ENCODE measurements around the gene CACNA1B.
"Not testable (repeated sequence)": the region's sequence is repeated elsewhere in the genome, so short reads cannot be mapped to it uniquely, and the experiment has no call there.

CACNA1B gene

GRCh38 chr9:138122201-138122600 is 244.6 kb downstream of the CACNA1B start:
- Histone ChIP-seq H3K9me3 (ENCODE audit: control insufficient read depth in 1 of 2, low read length in 2 of 2) (no peaks in the 10 kb centered on the region), H3K36me3 (ENCODE audit: control insufficient read depth in 1 of 2, insufficient read depth in 2 of 2, low read length in 2 of 2) (no peaks in the 10 kb centered on the region), H3K4me1 (ENCODE audit: control insufficient read depth in 1 of 2, insufficient read depth in 2 of 2, low read length in 2 of 2) (no peaks in the 10 kb centered on the region), H3K4me3 (ENCODE audit: low read depth in 1 of 2, low read length in 2 of 2) (no peak overlapping the region), H3K27ac (ENCODE audit: low read depth, low read length) (no peak overlapping the region), H3K27me3 (ENCODE audit: control insufficient read depth in 1 of 2, insufficient read depth in 2 of 2, low read length in 2 of 2) (no peaks in the 10 kb centered on the region), H3K9ac (ENCODE audit: low read depth in 1 of 2, low read length in 2 of 2) (no peak overlapping the region)

- no peaks in the 10 kb centered on the region for H3K4me1 ChIP-seq (ENCODE audit: control insufficient read depth in 1 of 2, insufficient read depth in 2 of 2, low read length in 2 of 2)
- H3K4me3 ChIP-seq (ENCODE audit: low read depth in 1 of 2, low read length in 2 of 2): no peak overlapping the region
- H3K9ac ChIP-seq (ENCODE audit: low read depth in 1 of 2, low read length in 2 of 2): no peak overlapping the region
- no peaks in the 10 kb centered on the region for H3K36me3 ChIP-seq (ENCODE audit: control insufficient read depth in 1 of 2, insufficient read depth in 2 of 2, low read length in 2 of 2)
- no peaks in the 10 kb centered on the region for H3K27me3 ChIP-seq (ENCODE audit: control insufficient read depth in 1 of 2, insufficient read depth in 2 of 2, low read length in 2 of 2)
- no peaks in the 10 kb centered on the region for H3K9me3 ChIP-seq (ENCODE audit: control insufficient read depth in 1 of 2, low read length in 2 of 2)
- no peak overlapping the region for H3K27ac ChIP-seq (ENCODE audit: low read depth, low read length)
Observed at GRCh38 chr9:138122676-138123075, 245.1 kb downstream of the CACNA1B start.

- no peaks in the 10 kb centered on the region for H3K27me3 ChIP-seq (ENCODE audit: control insufficient read depth in 1 of 2, insufficient read depth in 2 of 2, low read length in 2 of 2)
- H3K9me3 ChIP-seq (ENCODE audit: control insufficient read depth in 1 of 2, low read length in 2 of 2): no peaks in the 10 kb centered on the region
- H3K4me1 ChIP-seq (ENCODE audit: control insufficient read depth in 1 of 2, insufficient read depth in 2 of 2, low read length in 2 of 2): no peaks in the 10 kb centered on the region
- H3K4me3 ChIP-seq (ENCODE audit: low read depth in 1 of 2, low read length in 2 of 2): no peak overlapping the region
- no peaks in the 10 kb centered on the region for H3K36me3 ChIP-seq (ENCODE audit: control insufficient read depth in 1 of 2, insufficient read depth in 2 of 2, low read length in 2 of 2)
- no peak overlapping the region for H3K27ac ChIP-seq (ENCODE audit: low read depth, low read length)
- no peak overlapping the region for H3K9ac ChIP-seq (ENCODE audit: low read depth in 1 of 2, low read length in 2 of 2)
Observed at GRCh38 chr9:138123086-138123485, 245.5 kb downstream of the CACNA1B start.

- not testable (repeated sequence) for H3K27me3 ChIP-seq (ENCODE audit: control insufficient read depth in 1 of 2, insufficient read depth in 2 of 2, low read length in 2 of 2); H3K9me3 ChIP-seq (ENCODE audit: control insufficient read depth in 1 of 2, low read length in 2 of 2); H3K9ac ChIP-seq (ENCODE audit: low read depth in 1 of 2, low read length in 2 of 2); H3K36me3 ChIP-seq (ENCODE audit: control insufficient read depth in 1 of 2, insufficient read depth in 2 of 2, low read length in 2 of 2); H3K4me3 ChIP-seq (ENCODE audit: low read depth in 1 of 2, low read length in 2 of 2); H3K4me1 ChIP-seq (ENCODE audit: control insufficient read depth in 1 of 2, insufficient read depth in 2 of 2, low read length in 2 of 2); H3K27ac ChIP-seq (ENCODE audit: low read depth, low read length)
Observed at GRCh38 chr9:138126090-138126857, 248.7 kb downstream of the CACNA1B start.

- not testable (repeated sequence) for H3K27ac ChIP-seq (ENCODE audit: low read depth, low read length); H3K27me3 ChIP-seq (ENCODE audit: control insufficient read depth in 1 of 2, insufficient read depth in 2 of 2, low read length in 2 of 2); H3K9ac ChIP-seq (ENCODE audit: low read depth in 1 of 2, low read length in 2 of 2); H3K4me1 ChIP-seq (ENCODE audit: control insufficient read depth in 1 of 2, insufficient read depth in 2 of 2, low read length in 2 of 2); H3K4me3 ChIP-seq (ENCODE audit: low read depth in 1 of 2, low read length in 2 of 2); H3K36me3 ChIP-seq (ENCODE audit: control insufficient read depth in 1 of 2, insufficient read depth in 2 of 2, low read length in 2 of 2); H3K9me3 ChIP-seq (ENCODE audit: control insufficient read depth in 1 of 2, low read length in 2 of 2)
Observed at GRCh38 chr9:138126858-138127584, 249.4 kb downstream of the CACNA1B start.

- not testable (repeated sequence) for H3K4me1 ChIP-seq (ENCODE audit: control insufficient read depth in 1 of 2, insufficient read depth in 2 of 2, low read length in 2 of 2); H3K9me3 ChIP-seq (ENCODE audit: control insufficient read depth in 1 of 2, low read length in 2 of 2); H3K36me3 ChIP-seq (ENCODE audit: control insufficient read depth in 1 of 2, insufficient read depth in 2 of 2, low read length in 2 of 2); H3K4me3 ChIP-seq (ENCODE audit: low read depth in 1 of 2, low read length in 2 of 2); H3K27ac ChIP-seq (ENCODE audit: low read depth, low read length); H3K27me3 ChIP-seq (ENCODE audit: control insufficient read depth in 1 of 2, insufficient read depth in 2 of 2, low read length in 2 of 2); H3K9ac ChIP-seq (ENCODE audit: low read depth in 1 of 2, low read length in 2 of 2)
Observed at GRCh38 chr9:138128027-138128426, 250.4 kb downstream of the CACNA1B start.

- not testable (repeated sequence) for H3K4me3 ChIP-seq (ENCODE audit: low read depth in 1 of 2, low read length in 2 of 2); H3K9me3 ChIP-seq (ENCODE audit: control insufficient read depth in 1 of 2, low read length in 2 of 2); H3K9ac ChIP-seq (ENCODE audit: low read depth in 1 of 2, low read length in 2 of 2); H3K27ac ChIP-seq (ENCODE audit: low read depth, low read length); H3K27me3 ChIP-seq (ENCODE audit: control insufficient read depth in 1 of 2, insufficient read depth in 2 of 2, low read length in 2 of 2); H3K4me1 ChIP-seq (ENCODE audit: control insufficient read depth in 1 of 2, insufficient read depth in 2 of 2, low read length in 2 of 2); H3K36me3 ChIP-seq (ENCODE audit: control insufficient read depth in 1 of 2, insufficient read depth in 2 of 2, low read length in 2 of 2)
Observed at GRCh38 chr9:138129318-138129717, 251.7 kb downstream of the CACNA1B start.

- not testable (repeated sequence) for H3K27me3 ChIP-seq (ENCODE audit: control insufficient read depth in 1 of 2, insufficient read depth in 2 of 2, low read length in 2 of 2); H3K4me1 ChIP-seq (ENCODE audit: control insufficient read depth in 1 of 2, insufficient read depth in 2 of 2, low read length in 2 of 2); H3K4me3 ChIP-seq (ENCODE audit: low read depth in 1 of 2, low read length in 2 of 2); H3K36me3 ChIP-seq (ENCODE audit: control insufficient read depth in 1 of 2, insufficient read depth in 2 of 2, low read length in 2 of 2); H3K9me3 ChIP-seq (ENCODE audit: control insufficient read depth in 1 of 2, low read length in 2 of 2); H3K27ac ChIP-seq (ENCODE audit: low read depth, low read length); H3K9ac ChIP-seq (ENCODE audit: low read depth in 1 of 2, low read length in 2 of 2)
Observed at GRCh38 chr9:138132946-138133705, 255.5 kb downstream of the CACNA1B start.

- H3K27me3 ChIP-seq (ENCODE audit: control insufficient read depth in 1 of 2, insufficient read depth in 2 of 2, low read length in 2 of 2); H3K27ac ChIP-seq (ENCODE audit: low read depth, low read length); H3K36me3 ChIP-seq (ENCODE audit: control insufficient read depth in 1 of 2, insufficient read depth in 2 of 2, low read length in 2 of 2); H3K9ac ChIP-seq (ENCODE audit: low read depth in 1 of 2, low read length in 2 of 2); H3K4me3 ChIP-seq (ENCODE audit: low read depth in 1 of 2, low read length in 2 of 2); H3K4me1 ChIP-seq (ENCODE audit: control insufficient read depth in 1 of 2, insufficient read depth in 2 of 2, low read length in 2 of 2); H3K9me3 ChIP-seq (ENCODE audit: control insufficient read depth in 1 of 2, low read length in 2 of 2): not testable (repeated sequence)
Observed at GRCh38 chr9:138134581-138134980, 257.0 kb downstream of the CACNA1B start.

- H3K4me3 ChIP-seq (ENCODE audit: low read depth in 1 of 2, low read length in 2 of 2); H3K27me3 ChIP-seq (ENCODE audit: control insufficient read depth in 1 of 2, insufficient read depth in 2 of 2, low read length in 2 of 2): not testable (repeated sequence)
Observed at GRCh38 chr9:138139096-138139495, 261.5 kb downstream of the CACNA1B start.

More at GRCh38 chr9:138139096-138139495, 261.5 kb downstream of the CACNA1B start:
- not testable (repeated sequence) for H3K27ac ChIP-seq (ENCODE audit: low read depth, low read length); H3K36me3 ChIP-seq (ENCODE audit: control insufficient read depth in 1 of 2, insufficient read depth in 2 of 2, low read length in 2 of 2); H3K4me1 ChIP-seq (ENCODE audit: control insufficient read depth in 1 of 2, insufficient read depth in 2 of 2, low read length in 2 of 2); H3K9ac ChIP-seq (ENCODE audit: low read depth in 1 of 2, low read length in 2 of 2); H3K9me3 ChIP-seq (ENCODE audit: control insufficient read depth in 1 of 2, low read length in 2 of 2)

Data from duodenal mucosa (tissue), 2 donors.